Activated CD8-positive, alpha-beta memory T cell treated with anti-CD3 and anti-CD28 coated beads, Interleukin-2, amount 50 U/mL, for 1 hour (primary cell): ENCODE measurements around the gene SIK3.

Experiments used
- DNase-seq: peaks from one replicate; pipeline ENCODE4 v3.0.0-alpha.2; 2020; ENCODE audit errors: extremely low read depth

SIK3 gene

DNA sequence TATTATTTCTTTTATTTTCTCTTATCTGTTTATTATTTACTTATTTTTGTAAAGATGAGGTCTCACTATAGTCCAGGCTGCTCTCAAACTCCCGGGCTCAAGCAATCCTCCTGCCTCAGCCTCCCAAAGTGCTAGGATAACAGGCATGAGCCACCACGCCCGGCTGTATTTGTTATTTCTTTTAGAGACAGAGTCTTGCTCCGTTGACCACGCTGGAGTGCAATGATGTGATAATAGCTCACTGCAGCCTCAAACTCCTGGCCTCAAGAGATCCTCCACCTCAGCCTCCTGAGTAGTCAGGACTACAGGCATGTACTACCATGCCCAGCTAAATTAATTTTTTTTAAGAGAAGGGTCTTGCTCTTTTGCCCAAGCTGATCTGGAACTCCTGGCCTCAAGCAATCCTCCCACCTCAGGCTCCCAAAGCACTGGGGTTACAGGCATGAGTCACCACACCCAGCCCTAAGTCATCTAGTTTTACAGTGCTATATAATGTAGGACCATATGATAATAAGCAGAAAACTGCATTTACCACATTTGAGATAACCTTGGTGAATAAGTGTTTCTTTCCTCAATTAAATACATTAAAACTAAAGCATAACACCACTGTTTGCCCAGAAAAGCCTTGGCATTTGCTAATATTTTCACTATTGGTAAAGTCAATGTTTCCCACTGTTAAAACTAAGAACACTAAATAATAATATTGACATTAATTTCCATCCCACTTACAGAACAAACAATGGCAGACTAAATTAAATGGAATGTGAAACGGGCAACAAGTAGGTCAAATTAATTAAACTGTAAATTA, 127.5 kb downstream of the SIK3 start:
- DNase-seq: no peak

DNA sequence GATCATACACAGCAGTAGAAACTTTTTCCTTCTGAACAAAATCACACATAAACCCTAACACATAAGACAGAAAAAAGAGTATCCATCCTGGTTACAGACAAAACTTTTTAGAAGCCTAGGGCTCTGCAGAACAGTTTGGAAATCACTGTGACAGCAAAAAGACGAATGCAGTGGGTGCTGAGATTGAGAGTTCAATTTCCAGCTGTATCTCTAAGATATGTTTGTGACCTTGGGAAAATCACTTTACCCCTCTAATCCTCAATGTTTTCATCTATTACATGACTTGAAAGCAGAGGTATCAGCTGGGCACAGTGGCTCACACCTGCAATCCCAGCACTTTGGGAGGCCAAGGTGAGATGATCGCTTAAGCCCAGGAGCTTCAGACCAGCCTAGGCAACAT, 128.5 kb downstream of the SIK3 start:
- no peak for DNase-seq

DNA sequence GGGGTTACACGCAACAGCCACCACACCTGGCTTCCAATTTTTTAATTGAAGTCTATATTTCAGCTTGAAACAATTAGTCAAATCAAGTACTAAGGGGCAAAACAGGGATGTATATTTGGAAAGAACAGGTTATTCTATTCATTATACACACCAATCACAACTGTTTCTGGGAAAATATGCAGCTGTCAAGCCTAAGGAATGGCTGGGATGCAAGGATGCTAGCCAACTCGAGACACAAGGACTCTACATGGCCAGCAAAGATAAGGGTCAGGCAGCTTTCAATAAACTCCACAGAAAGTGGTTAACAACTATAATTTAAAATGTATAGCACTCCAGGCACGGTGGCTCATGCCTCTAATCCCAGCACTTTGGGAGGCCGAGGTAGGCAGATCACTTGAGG, 134.0 kb downstream of the SIK3 start:
- DNase-seq: no peak

DNA sequence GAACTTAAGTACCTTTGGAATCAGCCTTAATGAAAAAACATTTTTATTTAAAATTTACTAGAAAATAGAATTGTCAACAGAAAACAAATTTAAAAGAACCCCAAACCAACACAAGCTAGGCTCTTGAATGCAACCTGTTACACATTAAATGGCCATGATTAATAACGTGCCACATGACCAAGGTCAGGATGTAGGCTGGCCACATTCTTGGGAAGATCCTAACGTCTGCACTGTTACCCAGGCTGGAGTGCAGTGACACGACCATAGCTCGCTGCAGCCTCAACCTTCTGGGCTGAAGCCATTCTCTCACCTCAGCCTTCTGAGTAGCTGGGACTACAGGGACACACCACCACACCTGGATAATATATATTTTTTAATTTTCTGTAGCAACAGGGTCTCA, 134.4 kb downstream of the SIK3 start:
- no peak for DNase-seq

DNA sequence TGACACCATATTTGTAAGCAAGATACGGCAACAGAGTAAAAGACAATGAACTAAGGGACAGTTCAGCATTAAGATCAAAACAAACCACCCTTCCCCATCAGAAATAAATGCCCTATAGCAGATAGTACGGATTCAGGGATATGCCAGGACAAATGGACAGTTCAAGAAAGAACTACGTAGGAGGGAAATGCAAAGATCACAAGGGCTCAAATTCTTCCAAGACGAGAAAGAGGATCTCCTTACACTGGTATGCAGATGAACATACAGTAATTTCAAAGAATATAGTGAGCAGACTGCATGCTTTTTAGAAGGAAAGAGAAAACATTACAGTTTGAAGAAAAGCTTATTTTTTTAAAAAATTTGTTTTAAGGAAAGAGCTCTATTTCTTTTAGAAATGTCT, 136.1 kb downstream of the SIK3 start:
- DNase-seq: no peak

DNA sequence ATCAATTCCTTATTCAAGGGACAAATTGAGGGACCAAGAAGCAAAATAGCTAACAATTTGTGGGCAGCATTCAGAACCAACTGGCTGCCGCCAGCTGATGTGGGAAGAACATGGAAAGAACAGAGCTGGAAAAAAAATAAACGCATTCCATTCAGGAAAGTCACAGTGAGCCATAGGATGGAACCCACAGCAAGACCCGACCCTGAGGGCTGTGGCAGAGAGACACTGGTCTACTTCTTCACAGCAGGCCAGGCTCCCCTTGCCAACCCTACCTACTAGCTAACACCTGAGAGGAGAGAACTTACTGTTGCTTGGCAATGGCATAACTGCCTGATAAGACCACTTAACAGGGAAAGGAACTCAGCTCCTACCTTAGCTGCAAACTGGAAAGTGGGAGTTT, 137.3 kb downstream of the SIK3 start:
- no peak for DNase-seq

DNA sequence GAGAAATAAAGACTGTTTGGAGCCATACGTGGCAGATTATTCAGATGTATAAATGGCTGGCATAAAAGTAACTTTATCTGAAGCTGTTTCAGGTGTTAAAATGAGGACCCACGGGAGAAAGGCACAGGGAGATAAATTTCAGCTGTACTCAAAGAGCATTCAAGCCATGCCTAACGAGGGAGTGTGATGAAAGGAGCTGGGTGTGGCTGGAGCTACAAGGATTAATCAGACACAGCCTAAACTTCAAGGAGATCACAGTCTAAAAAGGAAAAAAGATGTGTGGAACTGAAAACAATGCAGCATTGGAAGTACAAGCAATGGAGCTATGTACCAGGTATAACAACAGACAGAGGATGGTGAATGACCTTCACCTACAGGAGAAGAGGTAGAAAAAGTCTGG, 140.0 kb downstream of the SIK3 start:
- no peak for DNase-seq

DNA sequence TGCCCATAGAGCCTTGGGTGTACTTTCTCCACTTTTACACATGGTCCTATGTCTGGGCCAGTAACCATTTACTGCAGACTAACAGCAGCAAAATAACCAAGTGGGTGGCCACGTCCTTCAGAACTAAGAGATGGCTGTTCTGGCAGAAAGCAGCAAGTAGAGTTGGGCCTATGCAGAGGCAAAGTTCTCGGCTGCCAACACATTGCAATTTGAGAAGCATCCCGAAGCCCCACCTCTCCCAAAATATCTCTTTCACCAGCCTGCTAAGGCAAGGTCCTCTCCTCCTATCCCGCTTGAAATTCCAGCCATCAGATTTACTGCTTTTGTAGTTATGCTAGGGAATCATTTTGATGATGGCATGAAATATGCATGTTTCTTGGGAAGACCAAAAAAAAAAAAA, 142.3 kb downstream of the SIK3 start:
- DNase-seq: no peak

DNA sequence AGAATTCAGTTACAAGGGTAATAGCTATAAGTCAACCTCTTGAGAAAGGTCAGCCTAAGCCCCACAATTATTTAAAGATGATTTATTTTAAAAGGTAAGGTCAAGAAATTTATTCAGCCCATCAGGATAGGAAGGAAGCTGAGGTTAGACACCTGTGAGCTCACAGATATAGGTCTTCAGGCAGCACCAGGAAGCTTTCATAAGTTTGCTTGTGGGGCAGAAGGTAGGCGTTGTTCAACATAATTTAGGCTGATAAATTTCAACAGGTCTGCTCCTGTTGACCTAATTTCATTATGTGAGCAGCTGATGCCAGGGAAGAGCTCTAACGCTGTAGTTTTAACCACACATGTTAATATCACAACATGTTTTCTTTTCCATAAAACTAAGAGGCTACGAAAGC, 142.7 kb downstream of the SIK3 start:
- DNase-seq: no peak

DNA sequence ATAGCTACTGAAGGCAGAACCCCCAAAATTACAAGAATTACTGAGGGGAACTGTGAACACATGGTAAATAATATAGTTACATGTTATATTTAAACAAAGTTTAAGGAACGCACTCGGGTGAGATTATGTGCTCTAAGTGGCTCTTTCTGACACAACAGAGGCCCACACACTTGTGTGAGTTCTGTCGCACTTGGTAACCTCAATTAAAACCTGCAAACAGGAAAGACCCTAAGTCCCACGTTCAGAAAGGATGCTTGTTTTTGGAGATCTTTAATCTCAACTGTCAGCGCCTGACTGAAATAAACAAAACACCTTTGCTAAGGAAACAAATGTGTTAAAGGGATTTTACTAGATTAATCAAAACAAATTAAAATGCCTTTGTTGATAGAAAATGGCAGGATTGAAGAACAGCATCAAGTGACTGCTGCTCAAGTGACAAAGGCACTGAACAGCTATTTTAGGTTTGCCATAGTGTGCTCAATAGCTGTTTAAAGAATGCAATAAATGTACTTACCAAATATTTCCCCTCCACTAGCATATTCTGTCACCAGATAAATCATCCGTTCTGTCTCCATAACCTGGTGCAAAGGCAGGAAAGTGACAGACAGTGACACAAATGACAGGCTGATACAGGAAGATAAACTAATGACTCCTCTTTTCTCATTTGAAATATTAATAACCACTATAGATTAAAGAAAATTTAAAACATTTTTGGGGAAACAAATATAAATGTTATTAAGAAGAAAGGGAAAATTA, 144.5 kb downstream of the SIK3 start:
- DNase-seq: no peak

DNA sequence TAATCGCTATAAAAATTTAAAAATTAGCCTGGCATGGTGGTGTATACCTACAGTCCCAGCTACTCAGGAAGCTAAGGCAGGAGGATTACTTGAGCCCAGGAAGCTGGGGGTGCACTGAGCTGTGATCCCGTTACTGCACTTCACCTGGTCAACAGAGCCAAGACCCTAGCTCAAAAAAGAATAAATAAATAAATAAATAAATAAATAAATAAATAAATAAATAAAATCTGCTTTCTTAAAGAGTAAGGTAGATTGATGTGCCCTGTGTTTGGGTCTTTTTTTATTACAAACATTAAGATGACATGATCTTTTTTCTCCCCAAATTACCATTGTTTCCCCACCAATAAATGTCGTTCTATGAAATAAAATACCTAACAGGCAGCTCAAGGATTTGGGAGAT, 146.5 kb downstream of the SIK3 start:
- DNase-seq: no peak

DNA sequence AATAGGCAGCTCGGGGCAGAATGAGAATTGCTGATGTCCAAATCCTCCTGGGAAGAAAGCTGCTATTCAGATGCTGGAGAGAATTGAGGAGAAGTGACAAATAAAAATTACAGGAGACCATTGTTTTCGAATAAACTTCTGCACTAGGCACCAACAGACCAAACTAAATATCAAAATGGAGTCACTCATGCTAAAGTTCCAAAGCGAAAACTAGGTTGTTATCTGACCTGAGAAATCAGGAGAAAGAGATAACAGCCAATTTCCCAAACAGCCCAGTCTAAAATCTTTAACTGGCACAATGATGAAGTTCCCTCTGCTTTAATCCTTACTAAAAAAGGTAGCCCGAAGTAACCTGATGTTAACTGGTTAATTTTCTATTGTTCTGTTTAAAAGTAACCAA, 148.0 kb downstream of the SIK3 start:
- no peak for DNase-seq

DNA sequence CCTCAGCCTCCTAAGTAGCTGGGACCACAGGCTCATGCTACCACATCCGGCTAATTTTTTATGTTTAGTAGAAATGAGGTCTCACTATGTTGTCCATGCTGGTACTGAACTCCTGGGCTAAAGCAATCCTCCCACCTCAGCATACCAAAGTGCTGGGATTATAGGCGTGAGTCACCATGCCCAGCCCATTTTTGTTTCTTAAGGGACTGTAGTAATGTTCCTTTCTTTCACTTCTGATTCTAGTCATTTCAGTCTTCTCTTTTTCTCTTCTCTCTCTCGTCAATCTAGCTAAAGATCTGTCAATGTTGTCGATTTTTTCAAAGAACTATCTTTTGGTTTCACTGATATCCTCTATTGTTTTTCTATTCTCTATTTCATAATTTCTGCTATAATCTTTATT, 149.8 kb downstream of the SIK3 start:
- no peak for DNase-seq

DNA sequence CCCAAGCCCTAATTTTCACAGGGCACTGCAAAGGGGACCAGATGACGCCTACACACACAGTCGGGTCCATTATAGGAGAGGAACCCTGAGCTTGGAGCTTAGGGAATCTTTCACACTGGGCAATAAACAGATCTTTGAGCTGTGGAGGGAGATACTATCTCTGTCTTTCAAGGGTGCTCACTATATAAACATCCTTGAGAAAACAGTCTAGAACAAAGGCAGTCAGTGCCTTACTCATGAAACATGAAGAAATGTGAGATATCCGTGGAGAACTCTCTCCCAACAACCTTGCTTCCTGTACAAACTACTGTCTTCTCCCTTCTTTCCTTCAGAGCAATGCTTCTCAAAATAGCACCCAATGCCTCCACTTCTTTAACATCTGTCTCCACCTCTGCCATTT, 151.8 kb downstream of the SIK3 start:
- no peak for DNase-seq

DNA sequence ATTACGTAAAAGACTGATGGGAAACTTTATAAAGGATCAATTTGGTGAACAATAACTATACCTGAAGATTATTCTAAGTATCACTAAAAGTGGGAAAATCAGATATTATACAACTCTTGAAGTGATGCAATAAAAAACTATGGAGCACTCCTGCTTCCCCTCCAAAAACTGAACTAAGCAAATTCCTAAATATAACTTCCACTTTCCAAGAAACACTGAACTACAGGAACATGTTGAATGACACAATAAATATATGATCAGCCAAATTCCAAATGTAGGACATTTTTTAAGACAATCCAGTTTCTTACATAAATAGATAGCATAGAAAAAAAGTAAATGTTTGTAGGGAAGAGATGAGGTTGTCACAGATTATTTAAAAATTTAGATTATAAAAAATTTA, 158.7 kb downstream of the SIK3 start:
- no peak for DNase-seq

DNA sequence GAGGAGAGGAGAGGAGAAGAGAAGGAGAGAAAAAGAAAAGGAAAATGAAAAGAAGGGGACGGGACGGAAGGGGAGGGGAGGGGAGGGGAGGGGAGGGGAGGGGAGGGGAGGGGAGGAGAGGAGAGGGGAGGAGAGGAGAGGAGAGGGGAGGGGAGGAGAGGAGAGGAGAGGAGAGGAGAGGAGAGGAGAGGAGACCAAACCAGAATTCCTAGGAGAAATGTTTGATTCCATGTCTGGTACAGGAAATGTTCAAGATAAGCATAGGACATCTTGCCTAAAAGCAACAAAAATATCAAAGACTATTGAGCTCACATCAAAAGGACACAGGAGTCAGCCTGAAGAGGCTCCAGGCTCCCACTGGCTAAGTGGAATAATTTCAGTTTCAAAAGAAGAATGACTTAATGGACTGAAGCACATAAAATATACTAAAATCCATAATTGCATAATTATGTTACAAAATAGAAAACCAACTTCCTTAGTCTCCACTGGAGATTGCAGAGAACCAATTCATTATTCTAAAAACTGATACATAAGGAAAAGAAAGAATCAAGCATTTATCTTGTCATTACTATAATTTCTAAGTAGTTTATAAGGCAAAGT, 159.7 kb downstream of the SIK3 start:
- no peak for DNase-seq

DNA sequence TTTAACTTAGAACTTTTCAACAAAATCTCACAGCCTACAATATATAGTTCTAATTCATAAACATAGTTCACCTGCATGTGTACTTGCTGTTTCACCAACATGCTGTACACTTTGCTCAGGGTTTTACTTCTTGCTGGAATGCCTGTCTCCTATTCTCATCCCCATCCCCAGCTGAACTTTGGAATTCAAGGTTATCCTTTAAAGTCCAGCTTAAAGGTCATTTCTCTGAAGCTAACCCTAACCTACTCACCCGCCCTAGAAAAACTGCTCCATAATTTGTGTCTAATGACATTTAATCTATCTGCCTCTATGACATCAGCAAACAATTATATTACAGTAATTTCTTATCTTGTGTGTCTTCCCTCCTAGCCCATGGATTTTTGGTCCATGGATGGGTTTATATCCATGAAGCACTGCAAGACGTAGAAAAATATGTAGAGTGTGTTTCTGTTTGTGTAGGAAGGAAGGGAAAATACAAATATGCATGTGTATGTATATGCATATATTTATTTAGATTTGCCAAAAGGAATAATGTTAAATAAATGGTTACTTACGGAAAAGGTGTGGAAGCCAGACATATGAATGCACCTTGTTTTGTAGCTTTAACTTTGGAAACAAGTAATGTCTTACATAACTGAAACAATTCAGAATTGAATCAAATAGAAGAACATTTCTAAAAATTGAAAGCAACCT, 161.3 kb downstream of the SIK3 start:
- DNase-seq: no peak

DNA sequence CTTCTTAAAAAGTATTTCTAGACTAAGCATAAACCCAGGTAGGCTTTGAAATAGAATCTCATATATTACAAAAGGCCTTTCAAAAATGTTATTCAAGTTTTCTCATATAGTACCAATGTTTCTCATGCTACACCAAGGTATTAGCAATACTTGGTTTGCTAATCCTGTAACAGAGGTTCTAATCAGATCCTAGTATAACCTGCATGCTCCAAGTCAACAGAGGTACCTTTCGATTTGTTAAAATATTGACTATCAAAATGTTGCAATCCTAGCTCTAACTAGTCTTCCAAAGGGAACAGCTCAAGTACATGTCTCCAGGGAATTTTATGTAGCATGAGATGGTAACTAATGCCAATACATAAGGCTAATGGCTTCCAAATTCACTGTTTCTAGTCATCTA, 162.7 kb downstream of the SIK3 start:
- DNase-seq: no peak

DNA sequence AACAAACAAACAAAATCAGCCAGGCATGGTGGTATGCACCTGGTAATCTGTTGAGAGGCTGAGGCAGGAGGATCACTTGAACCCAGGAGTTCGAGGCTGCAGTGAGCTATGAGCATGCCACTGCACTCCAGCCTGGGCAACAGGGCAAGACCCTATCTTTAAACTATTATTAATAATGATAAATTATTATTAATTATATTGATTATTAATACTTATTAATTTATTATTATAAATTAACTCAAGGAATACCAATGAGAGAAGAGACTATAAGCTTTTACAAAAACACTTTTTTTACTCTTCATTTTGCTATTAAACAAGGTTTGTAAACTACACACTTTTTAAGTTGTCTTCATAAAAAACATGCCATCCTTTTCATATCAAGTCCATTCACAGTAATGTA, 163.1 kb downstream of the SIK3 start:
- no peak for DNase-seq

DNA sequence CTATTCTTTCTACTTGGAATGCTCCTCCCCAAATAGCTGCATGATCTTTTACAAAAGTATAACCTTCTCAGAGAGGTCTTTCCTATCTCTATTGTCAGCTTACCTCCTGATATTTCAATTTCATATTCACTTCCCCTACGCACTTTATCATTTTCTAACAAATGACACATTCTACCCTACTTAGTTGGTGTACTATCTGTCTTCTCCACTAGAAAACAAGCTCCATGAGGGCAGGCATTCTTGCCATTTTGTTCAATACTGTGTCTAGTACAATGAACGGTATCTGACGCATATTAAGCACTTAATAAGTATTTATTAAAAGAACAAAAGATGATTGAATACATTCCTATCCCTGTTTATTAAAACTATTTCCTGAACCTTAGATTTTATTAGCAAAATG, 164.3 kb downstream of the SIK3 start:
- DNase-seq: no peak

DNA sequence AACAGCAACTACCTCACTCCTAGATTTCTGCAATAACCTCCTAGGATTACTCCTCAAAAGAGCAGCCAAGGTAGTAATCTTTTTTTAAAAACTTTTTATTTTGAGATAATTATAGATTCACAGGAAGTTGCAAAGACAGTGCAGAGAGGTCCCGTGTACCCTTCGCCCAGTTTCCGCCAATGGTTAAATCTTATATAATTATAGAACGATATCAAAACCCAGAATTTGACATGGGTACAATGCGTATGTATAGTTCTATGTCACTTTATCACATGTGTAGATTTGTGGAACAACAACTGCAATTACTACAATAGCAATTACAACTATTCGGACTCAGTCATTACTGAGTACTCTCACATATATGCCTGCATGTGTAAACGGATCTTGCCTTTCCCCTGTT, 166.0 kb downstream of the SIK3 start:
- no peak for DNase-seq

DNA sequence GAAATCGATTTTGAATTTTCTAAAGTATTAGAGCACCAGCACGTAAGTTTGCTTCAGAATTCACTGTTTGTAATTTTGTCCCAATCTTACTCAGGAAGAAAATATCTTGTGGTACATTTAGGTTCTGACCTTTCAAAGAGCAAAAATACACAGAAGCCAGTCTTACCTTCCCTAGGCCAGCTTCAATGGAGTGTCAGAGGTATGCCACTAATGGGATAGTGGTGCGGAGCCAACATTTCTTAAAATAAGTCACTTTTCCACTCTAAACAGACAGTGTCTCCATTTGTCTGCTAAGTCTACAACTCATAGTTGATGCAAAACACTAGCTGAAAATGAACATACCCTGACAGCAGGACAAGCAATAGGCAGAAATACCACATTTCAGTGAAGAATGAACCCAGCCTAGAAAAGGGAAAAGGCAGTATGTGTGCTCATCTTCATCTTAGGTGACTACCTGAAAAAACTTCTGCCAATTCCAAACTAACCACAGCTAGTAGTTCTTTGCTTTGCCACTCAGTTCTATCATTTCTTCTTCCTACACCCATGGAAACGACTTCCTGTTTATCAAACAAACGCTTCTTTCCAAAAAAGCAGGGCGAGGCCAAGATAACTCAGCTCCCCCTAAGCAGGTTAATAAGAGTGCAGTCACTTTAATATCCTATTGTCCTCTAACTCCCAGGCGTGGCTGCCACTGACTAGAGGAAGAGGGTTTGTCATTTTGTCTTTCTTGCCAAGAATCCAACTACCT, 166.8 kb downstream of the SIK3 start:
- DNase-seq: no peak
